Epithelial cell of prostate (primary cell): Measurements from ENCODE around the gene ADAMTS9.

Source experiments
- DNase-seq: peaks from one replicate; pipeline ENCODE4 v3.0.0-alpha.2; 2011; ENCODE audit warnings: low read depth, low spot score
- H3K27ac ChIP-seq: fragments of 450-650 bp; 2 replicates; pipeline ENCODE4 v1.5.1; 2017; ENCODE audit warnings: mild to moderate bottlenecking

Gene ADAMTS9

GRCh38 chr3:64586952-64587351, 100.8 kb downstream of the ADAMTS9 start:
- no peak overlapping the region for H3K27ac ChIP-seq
- DNase-seq: no peak

- no peak for DNase-seq
- H3K27ac ChIP-seq: no peak overlapping the region
These were observed 103.6 kb downstream of the ADAMTS9 start for GRCh38 chr3:64584179-64584578.

- H3K27ac ChIP-seq: no peak overlapping the region
These were observed 109.0 kb downstream of the ADAMTS9 start for GRCh38 chr3:64578797-64579196.

GRCh38 chr3:64578062-64578770, 109.6 kb downstream of the ADAMTS9 start:
- H3K27ac ChIP-seq: no peak overlapping the region
- DNase-seq: no peak

More at GRCh38 chr3:64578797-64579196, 109.0 kb downstream of the ADAMTS9 start:
- no peak for DNase-seq

- no peak for DNase-seq
- H3K27ac ChIP-seq: no peak overlapping the region
These were observed 111.5 kb downstream of the ADAMTS9 start for GRCh38 chr3:64576211-64576775.

GRCh38 chr3:64575211-64575844, 112.5 kb downstream of the ADAMTS9 start:
- no peak overlapping the region for H3K27ac ChIP-seq
- no peak for DNase-seq

- no peak for DNase-seq
These were observed 113.6 kb downstream of the ADAMTS9 start for GRCh38 chr3:64574194-64574593.

GRCh38 chr3:64571982-64572381, 115.8 kb downstream of the ADAMTS9 start:
- H3K27ac ChIP-seq: no peak overlapping the region
- DNase-seq: no peak

More at GRCh38 chr3:64574194-64574593, 113.6 kb downstream of the ADAMTS9 start:
- H3K27ac ChIP-seq: no peak overlapping the region

- no peak for DNase-seq
- no peak overlapping the region for H3K27ac ChIP-seq
These were observed 118.8 kb downstream of the ADAMTS9 start for GRCh38 chr3:64568895-64569517.

- DNase-seq: no peak
- no peak overlapping the region for H3K27ac ChIP-seq
These were observed 120.9 kb downstream of the ADAMTS9 start for GRCh38 chr3:64566859-64567258.

GRCh38 chr3:64563751-64564150, 124.0 kb downstream of the ADAMTS9 start:
- no peak overlapping the region for H3K27ac ChIP-seq
- no peak for DNase-seq

GRCh38 chr3:64561868-64562267, 125.9 kb downstream of the ADAMTS9 start:
- H3K27ac ChIP-seq: no peak overlapping the region
- no peak for DNase-seq

- H3K27ac ChIP-seq: no peak overlapping the region
- DNase-seq: no peak
These were observed 126.4 kb downstream of the ADAMTS9 start for GRCh38 chr3:64561325-64561843.

- DNase-seq: no peak
- H3K27ac ChIP-seq: no peak overlapping the region
These were observed 127.0 kb downstream of the ADAMTS9 start for GRCh38 chr3:64560791-64561190.

GRCh38 chr3:64559588-64559987, 128.2 kb downstream of the ADAMTS9 start:
- no peak for DNase-seq
- H3K27ac ChIP-seq: no peak overlapping the region

- no peak overlapping the region for H3K27ac ChIP-seq
- no peak for DNase-seq
These were observed 131.8 kb downstream of the ADAMTS9 start for GRCh38 chr3:64556046-64556445.

GRCh38 chr3:64555351-64555750, 132.4 kb downstream of the ADAMTS9 start:
- DNase-seq: no peak
- H3K27ac ChIP-seq: no peak overlapping the region

- H3K27ac ChIP-seq: no peak overlapping the region
These were observed 133.5 kb downstream of the ADAMTS9 start for GRCh38 chr3:64554096-64554920.

GRCh38 chr3:64552966-64553365, 134.8 kb downstream of the ADAMTS9 start:
- DNase-seq: no peak
- no peak overlapping the region for H3K27ac ChIP-seq

More at GRCh38 chr3:64554096-64554920, 133.5 kb downstream of the ADAMTS9 start:
- no peak for DNase-seq

- no peak overlapping the region for H3K27ac ChIP-seq
- DNase-seq: no peak
These were observed 135.6 kb downstream of the ADAMTS9 start for GRCh38 chr3:64552160-64552559.
